ENCODE data around the gene GRID1.

DNA sequence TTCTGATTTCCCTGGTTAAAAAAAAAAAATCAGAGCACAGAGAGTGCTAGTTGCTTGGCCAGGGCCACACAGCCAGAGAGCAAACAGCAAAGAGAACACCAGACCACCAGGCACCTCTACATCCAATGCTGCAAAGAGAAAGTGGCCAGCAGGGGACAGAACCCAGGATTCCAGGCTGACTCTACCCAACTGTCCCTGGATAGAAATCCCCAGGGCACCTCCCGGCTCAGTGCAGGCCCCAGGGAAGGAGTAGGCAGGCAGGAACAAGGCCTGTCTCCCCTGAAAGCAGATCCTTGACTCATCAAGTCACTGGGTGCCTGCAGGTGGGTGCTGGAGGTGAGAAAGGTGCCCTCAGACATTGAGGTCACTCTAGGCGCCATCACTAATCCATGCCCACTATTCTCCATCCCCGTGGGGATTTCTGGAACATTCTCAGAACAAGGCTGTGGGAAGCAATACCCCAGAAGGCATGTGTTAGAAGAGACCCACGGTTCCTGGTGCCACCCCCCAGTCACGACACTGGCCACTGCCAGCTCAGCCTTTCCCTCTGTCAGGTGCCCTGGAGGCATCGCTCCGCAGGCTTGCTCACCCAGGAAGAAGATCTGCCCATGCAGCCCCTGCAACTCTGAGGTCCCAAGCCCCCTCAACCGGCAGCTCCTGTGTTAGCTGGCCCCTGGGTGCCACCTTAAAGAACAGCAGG, 154.8 kb downstream of the GRID1 start:
- TF ChIP-seq, protein P1, sequence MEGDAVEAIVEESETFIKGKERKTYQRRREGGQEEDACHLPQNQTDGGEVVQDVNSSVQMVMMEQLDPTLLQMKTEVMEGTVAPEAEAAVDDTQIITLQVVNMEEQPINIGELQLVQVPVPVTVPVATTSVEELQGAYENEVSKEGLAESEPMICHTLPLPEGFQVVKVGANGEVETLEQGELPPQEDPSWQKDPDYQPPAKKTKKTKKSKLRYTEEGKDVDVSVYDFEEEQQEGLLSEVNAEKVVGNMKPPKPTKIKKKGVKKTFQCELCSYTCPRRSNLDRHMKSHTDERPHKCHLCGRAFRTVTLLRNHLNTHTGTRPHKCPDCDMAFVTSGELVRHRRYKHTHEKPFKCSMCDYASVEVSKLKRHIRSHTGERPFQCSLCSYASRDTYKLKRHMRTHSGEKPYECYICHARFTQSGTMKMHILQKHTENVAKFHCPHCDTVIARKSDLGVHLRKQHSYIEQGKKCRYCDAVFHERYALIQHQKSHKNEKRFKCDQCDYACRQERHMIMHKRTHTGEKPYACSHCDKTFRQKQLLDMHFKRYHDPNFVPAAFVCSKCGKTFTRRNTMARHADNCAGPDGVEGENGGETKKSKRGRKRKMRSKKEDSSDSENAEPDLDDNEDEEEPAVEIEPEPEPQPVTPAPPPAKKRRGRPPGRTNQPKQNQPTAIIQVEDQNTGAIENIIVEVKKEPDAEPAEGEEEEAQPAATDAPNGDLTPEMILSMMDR (optimal IDR thresholded peaks at IDR 0.05 in 1 of 3, IDR thresholded peaks at IDR 0.05 in 1 of 3, conservative IDR thresholded peaks at IDR 0.05 in 1 of 3; ENCODE audit: extremely low read depth in 1 of 3, insufficient read depth in 2 of 3, low read length in 3 of 3): no peak
- TF ChIP-seq EZH2 (IDR thresholded peaks at IDR 0.05; ENCODE audit: low read length): no peak
